ENCODE measurements around the gene PIP4K2A.

Gene PIP4K2A

GRCh38 chr10:22710139-22710745, 4.1 kb downstream of the PIP4K2A start:
- Histone ChIP-seq H3K4ac (ENCODE audit: low read length) (no peak overlapping the region), H2AK5ac (ENCODE audit: low read depth, low read length) (no peak overlapping the region), H3K4me1 (ENCODE audit: control insufficient read depth in 2 of 2, insufficient read depth in 1 of 2, low read depth in 1 of 2, low read length in 2 of 2) (peaks cover 3 to 15% of the 10 kb centered on the region in 2 donors), H3K18ac (ENCODE audit: low read length) (no peak overlapping the region), H2BK5ac (ENCODE audit: low read length) (no peak overlapping the region), H2BK12ac (ENCODE audit: low read length) (no peak overlapping the region), H3K23ac (ENCODE audit: low read depth, low read length, poor library complexity) (no peak overlapping the region), H3K4me2 (ENCODE audit: insufficient read depth, low read length, poor library complexity, severe bottlenecking) (no peak overlapping the region), H4K91ac (ENCODE audit: low read depth, low read length, poor library complexity) (no peak overlapping the region), H3K79me1 (ENCODE audit: low read depth, low read length) (peaks cover 13% of the 10 kb centered on the region), H3K9ac (ENCODE audit: low read depth, low read length, poor library complexity) (no peak overlapping the region), H2BK120ac (ENCODE audit: low read depth, low read length) (no peak overlapping the region), H3K27me3 (ENCODE audit: control insufficient read depth in 3 of 3, insufficient read depth in 3 of 3, low read depth in 1 of 3, low read length in 3 of 3) (peaks cover 0 to 6% (median 4%) of the 10 kb centered on the region in 3 experiments), H3K9me3 (replicated peaks in 1 of 2; ENCODE audit: control insufficient read depth in 2 of 2, insufficient read depth in 1 of 2, low read depth in 1 of 2, low read length in 2 of 2) (peaks cover 0 to 2% of the 10 kb centered on the region in 2 donors), H4K8ac (ENCODE audit: low read depth, low read length) (no peak overlapping the region), H2AFZ (ENCODE audit: low read length) (no peak overlapping the region), H3K27ac (replicated peaks; ENCODE audit: low read length) (no peak overlapping the region), H3K36me3 (replicated peaks in 1 of 2; ENCODE audit: control insufficient read depth in 2 of 2, insufficient read depth in 2 of 2, low read length in 2 of 2) (no peaks in the 10 kb centered on the region), H2BK15ac (ENCODE audit: low read length) (no peak overlapping the region), H3K4me3 (ENCODE audit: low read length in 2 of 2) (no peak overlapping the region), H3K14ac (ENCODE audit: low read length) (no peak overlapping the region)
- DNase-seq (ENCODE audit: low spot score): no peak
- WGBS, 2 donors (ENCODE audit: extremely low coverage in 2 of 2, insufficient read length in 2 of 2, insufficient replicate concordance in 1 of 2): no CpG with 5 or more reads among the region's 10 CpGs

- no peak overlapping the region for H2BK12ac ChIP-seq (ENCODE audit: low read length)
- peaks cover 3 to 15% of the 10 kb centered on the region in 2 donors for H3K4me1 ChIP-seq (ENCODE audit: control insufficient read depth in 2 of 2, insufficient read depth in 1 of 2, low read depth in 1 of 2, low read length in 2 of 2)
- H3K14ac ChIP-seq (ENCODE audit: low read length): no peak overlapping the region
- no peaks in the 10 kb centered on the region for H3K36me3 ChIP-seq (replicated peaks in 1 of 2; ENCODE audit: control insufficient read depth in 2 of 2, insufficient read depth in 2 of 2, low read length in 2 of 2)
- H2AK5ac ChIP-seq (ENCODE audit: low read depth, low read length): no peak overlapping the region
- H4K91ac ChIP-seq (ENCODE audit: low read depth, low read length, poor library complexity): no peak overlapping the region
- no peak overlapping the region for H2AFZ ChIP-seq (ENCODE audit: low read length)
- H3K23ac ChIP-seq (ENCODE audit: low read depth, low read length, poor library complexity): no peak overlapping the region
- H3K9ac ChIP-seq (ENCODE audit: low read depth, low read length, poor library complexity): no peak overlapping the region
- H3K4me3 ChIP-seq (ENCODE audit: low read length in 2 of 2): no peak overlapping the region
- H3K27me3 ChIP-seq (ENCODE audit: control insufficient read depth in 3 of 3, insufficient read depth in 3 of 3, low read depth in 1 of 3, low read length in 3 of 3): no peaks in the 10 kb centered on the region
- WGBS, 2 donors (ENCODE audit: extremely low coverage in 2 of 2, insufficient read length in 2 of 2, insufficient replicate concordance in 1 of 2): no CpG with 5 or more reads among the region's 1 CpG
- H3K79me1 ChIP-seq (ENCODE audit: low read depth, low read length): peaks cover 13% of the 10 kb centered on the region
- no peak for DNase-seq (ENCODE audit: low spot score)
- H3K18ac ChIP-seq (ENCODE audit: low read length): no peak overlapping the region
- H2BK120ac ChIP-seq (ENCODE audit: low read depth, low read length): no peak overlapping the region
- H2BK5ac ChIP-seq (ENCODE audit: low read length): no peak overlapping the region
- H3K27ac ChIP-seq (replicated peaks; ENCODE audit: low read length): no peak overlapping the region
- H3K9me3 ChIP-seq (replicated peaks in 1 of 2; ENCODE audit: control insufficient read depth in 2 of 2, insufficient read depth in 1 of 2, low read depth in 1 of 2, low read length in 2 of 2): peaks cover 0 to 2% of the 10 kb centered on the region in 2 donors
- H3K4ac ChIP-seq (ENCODE audit: low read length): no peak overlapping the region
- no peak overlapping the region for H3K4me2 ChIP-seq (ENCODE audit: insufficient read depth, low read length, poor library complexity, severe bottlenecking)
- H2BK15ac ChIP-seq (ENCODE audit: low read length): no peak overlapping the region
- no peak overlapping the region for H4K8ac ChIP-seq (ENCODE audit: low read depth, low read length)
Measured at GRCh38 chr10:22708772-22709171, 5.6 kb downstream of the PIP4K2A start.

GRCh38 chr10:22705527-22705926, 8.9 kb downstream of the PIP4K2A start:
- H2BK15ac ChIP-seq (ENCODE audit: low read length): no peak overlapping the region
- H2BK12ac ChIP-seq (ENCODE audit: low read length): no peak overlapping the region
- no peak overlapping the region for H4K91ac ChIP-seq (ENCODE audit: low read depth, low read length, poor library complexity)
- H3K4me3 ChIP-seq (ENCODE audit: low read length in 2 of 2): no peak overlapping the region
- no peaks in the 10 kb centered on the region for H3K36me3 ChIP-seq (replicated peaks in 1 of 2; ENCODE audit: control insufficient read depth in 2 of 2, insufficient read depth in 2 of 2, low read length in 2 of 2)
- H2BK5ac ChIP-seq (ENCODE audit: low read length): no peak overlapping the region
- H2AK5ac ChIP-seq (ENCODE audit: low read depth, low read length): no peak overlapping the region
- no peak overlapping the region for H2AFZ ChIP-seq (ENCODE audit: low read length)
- H2BK120ac ChIP-seq (ENCODE audit: low read depth, low read length): no peak overlapping the region
- H3K4ac ChIP-seq (ENCODE audit: low read length): no peak overlapping the region
- H3K9me3 ChIP-seq (replicated peaks in 1 of 2; ENCODE audit: control insufficient read depth in 2 of 2, insufficient read depth in 1 of 2, low read depth in 1 of 2, low read length in 2 of 2): peaks cover 0 to 6% of the 10 kb centered on the region in 2 donors
- DNase-seq (ENCODE audit: low spot score): no peak
- no peak overlapping the region for H3K27ac ChIP-seq (replicated peaks; ENCODE audit: low read length)
- H3K14ac ChIP-seq (ENCODE audit: low read length): no peak overlapping the region
- no peak overlapping the region for H3K9ac ChIP-seq (ENCODE audit: low read depth, low read length, poor library complexity)
- H3K18ac ChIP-seq (ENCODE audit: low read length): no peak overlapping the region
- WGBS, 2 donors (ENCODE audit: extremely low coverage in 2 of 2, insufficient read length in 2 of 2, insufficient replicate concordance in 1 of 2): no CpG with 5 or more reads among the region's 5 CpGs
- no peak overlapping the region for H4K8ac ChIP-seq (ENCODE audit: low read depth, low read length)
- H3K4me2 ChIP-seq (ENCODE audit: insufficient read depth, low read length, poor library complexity, severe bottlenecking): no peak overlapping the region
- H3K23ac ChIP-seq (ENCODE audit: low read depth, low read length, poor library complexity): no peak overlapping the region
- peaks cover 6% of the 10 kb centered on the region for H3K79me1 ChIP-seq (ENCODE audit: low read depth, low read length)
- H3K27me3 ChIP-seq (ENCODE audit: control insufficient read depth in 3 of 3, insufficient read depth in 3 of 3, low read depth in 1 of 3, low read length in 3 of 3): no peaks in the 10 kb centered on the region
- peaks cover 3 to 4% of the 10 kb centered on the region in 2 donors for H3K4me1 ChIP-seq (ENCODE audit: control insufficient read depth in 2 of 2, insufficient read depth in 1 of 2, low read depth in 1 of 2, low read length in 2 of 2)

GRCh38 chr10:22704942-22705341, 9.4 kb downstream of the PIP4K2A start:
- no CpG with 5 or more reads among the region's 5 CpGs for whole genome bisulfite sequencing, 2 donors (ENCODE audit: extremely low coverage in 2 of 2, insufficient read length in 2 of 2, insufficient replicate concordance in 1 of 2)
- H3K9ac ChIP-seq (ENCODE audit: low read depth, low read length, poor library complexity): no peak overlapping the region
- no peak overlapping the region for H3K4ac ChIP-seq (ENCODE audit: low read length)
- H3K18ac ChIP-seq (ENCODE audit: low read length): no peak overlapping the region
- no peak overlapping the region for H4K91ac ChIP-seq (ENCODE audit: low read depth, low read length, poor library complexity)
- no peak overlapping the region for H3K4me2 ChIP-seq (ENCODE audit: insufficient read depth, low read length, poor library complexity, severe bottlenecking)
- H2BK5ac ChIP-seq (ENCODE audit: low read length): no peak overlapping the region
- no peak overlapping the region for H2AK5ac ChIP-seq (ENCODE audit: low read depth, low read length)
- H2AFZ ChIP-seq (ENCODE audit: low read length): no peak overlapping the region
- H3K4me1 ChIP-seq (ENCODE audit: control insufficient read depth in 2 of 2, insufficient read depth in 1 of 2, low read depth in 1 of 2, low read length in 2 of 2): peaks cover 4 to 6% of the 10 kb centered on the region in 2 donors
- DNase-seq (ENCODE audit: low spot score): no peak
- H2BK120ac ChIP-seq (ENCODE audit: low read depth, low read length): no peak overlapping the region
- no peak overlapping the region for H4K8ac ChIP-seq (ENCODE audit: low read depth, low read length)
- H3K23ac ChIP-seq (ENCODE audit: low read depth, low read length, poor library complexity): no peak overlapping the region
- H3K27me3 ChIP-seq (ENCODE audit: control insufficient read depth in 3 of 3, insufficient read depth in 3 of 3, low read depth in 1 of 3, low read length in 3 of 3): no peaks in the 10 kb centered on the region
- no peak overlapping the region for H3K4me3 ChIP-seq (ENCODE audit: low read length in 2 of 2)
- no peak overlapping the region for H2BK15ac ChIP-seq (ENCODE audit: low read length)
- H3K9me3 ChIP-seq (replicated peaks in 1 of 2; ENCODE audit: control insufficient read depth in 2 of 2, insufficient read depth in 1 of 2, low read depth in 1 of 2, low read length in 2 of 2): peaks cover 0 to 6% of the 10 kb centered on the region in 2 donors
- no peaks in the 10 kb centered on the region for H3K36me3 ChIP-seq (replicated peaks in 1 of 2; ENCODE audit: control insufficient read depth in 2 of 2, insufficient read depth in 2 of 2, low read length in 2 of 2)
- H2BK12ac ChIP-seq (ENCODE audit: low read length): no peak overlapping the region
- H3K79me1 ChIP-seq (ENCODE audit: low read depth, low read length): peaks cover 6% of the 10 kb centered on the region
- H3K14ac ChIP-seq (ENCODE audit: low read length): no peak overlapping the region
- H3K27ac ChIP-seq (replicated peaks; ENCODE audit: low read length): no peak overlapping the region
